H1 (cell line): Measurements from ENCODE around the gene PTPRE.

Experiments used
- CTCF ChIP-seq, 3 experiments: IDR thresholded peaks; 1 replicate in 2 of 3; 2 replicates in 1 of 3; pipeline versions ENCODE4 v1.5.1 to v1.6.1; 2011; ENCODE audit warnings: low read length in 3 of 3, mild to moderate bottlenecking in 3 of 3, inconsistent platforms in 2 of 3, low read depth in 1 of 3, moderate library complexity in 1 of 3; ENCODE audit not compliant: insufficient read depth in 1 of 3; ENCODE audit errors: control extremely low read depth in 1 of 3
- FOSL1 ChIP-seq: IDR thresholded peaks from 2 replicates; pipeline ENCODE4 v1.6.1; 2011; ENCODE audit warnings: mild to moderate bottlenecking, low read depth, low read length, moderate library complexity; ENCODE audit not compliant: insufficient read depth
- POLR2A ChIP-seq, 2 experiments: IDR thresholded peaks; 1 replicate in 1 of 2; 2 replicates in 1 of 2; pipeline ENCODE4 v1.6.1; 2011; ENCODE audit warnings: low read depth in 2 of 2, low read length in 2 of 2, mild to moderate bottlenecking in 2 of 2; ENCODE audit errors: control extremely low read depth in 1 of 2
- POLR2AphosphoS5 ChIP-seq: IDR thresholded peaks from 2 replicates; pipeline ENCODE4 v1.6.1; 2011; ENCODE audit warnings: low read depth, low read length
- SRF ChIP-seq: IDR thresholded peaks from 2 replicates; pipeline ENCODE4 v1.6.1; 2011; ENCODE audit warnings: mild to moderate bottlenecking, low read depth, low read length, moderate library complexity
- TAF1 ChIP-seq: IDR thresholded peaks from 2 replicates; pipeline ENCODE4 v1.6.1; 2011; ENCODE audit warnings: mild to moderate bottlenecking, low read depth, low read length
- ZNF274 ChIP-seq: IDR thresholded peaks from 2 replicates; pipeline ENCODE4 v1.7.0; 2012; ENCODE audit warnings: low read length, borderline replicate concordance; ENCODE audit errors: extremely low read depth

DNA sequence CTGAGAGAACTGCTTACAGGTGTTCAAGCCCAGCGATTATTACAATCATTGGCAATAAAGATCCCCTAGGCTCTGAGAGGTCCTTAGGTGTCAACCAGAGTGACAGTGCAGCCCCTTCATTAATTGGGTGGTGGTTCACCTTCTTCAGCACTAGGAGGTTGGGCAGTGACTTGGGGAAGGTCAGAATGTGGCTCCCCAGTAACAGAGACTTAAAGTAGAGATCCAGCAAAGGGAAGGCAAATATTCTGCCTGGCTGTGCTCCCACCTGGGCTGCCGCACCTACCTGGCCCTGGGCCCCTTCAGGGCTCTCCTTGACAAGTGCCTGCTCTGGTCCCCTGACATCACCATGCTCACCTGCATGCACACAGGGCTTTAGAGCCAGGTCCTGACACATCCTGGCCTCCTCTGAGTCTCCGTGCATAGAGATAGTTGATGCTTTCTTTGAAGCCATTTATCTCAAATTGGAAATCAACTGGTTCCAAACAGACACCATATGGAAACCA lies 16.0 kb upstream of the PTPRE start:
- TF ChIP-seq FOSL1 (no peak), CTCF (IDR thresholded peaks at IDR 0.05; ENCODE audit: control extremely low read depth in 1 of 3, insufficient read depth in 1 of 3, low read depth in 1 of 3, low read length in 3 of 3) (no peak), TAF1 (no peak), POLR2A (IDR thresholded peaks at IDR 0.05; ENCODE audit: control extremely low read depth in 1 of 2, low read depth in 2 of 2, low read length in 2 of 2) (no peak), SRF (no peak), ZNF274 (no peak), POLR2AphosphoS5 (no peak)
